ENCODE measurements around the gene INHBA. TPM values are rescaled to one million over a fixed set of nuclear protein-coding genes. Genes with fewer than 3 reads are reported as not detected.

Gene INHBA
- polyA plus RNA-seq, 1 donor: 2.8 TPM

GRCh38 chr7:41715000-41715399 lies 12.1 kb upstream of the INHBA start:
- H3K36me3 ChIP-seq (ENCODE audit: control insufficient read depth, insufficient read depth, low read length): no peaks in the 10 kb centered on the region
- H3K4me3 ChIP-seq (ENCODE audit: low read length): no peak overlapping the region
- no peaks in the 10 kb centered on the region for H3K4me1 ChIP-seq (ENCODE audit: control insufficient read depth, insufficient read depth, low read length)
- no peak for DNase-seq
- no peak overlapping the region for H3K27ac ChIP-seq (ENCODE audit: low read length)
- H3K27me3 ChIP-seq (ENCODE audit: control insufficient read depth, insufficient read depth, low read length): peaks cover 1% of the 10 kb centered on the region
- WGBS (ENCODE audit: insufficient coverage, low lambda C conversion rate): 100% methylated on average over 1 of the region's 8 CpGs
- no peaks in the 10 kb centered on the region for H3K9me3 ChIP-seq (ENCODE audit: control insufficient read depth, low read depth, low read length)

GRCh38 chr7:41711283-41712064 lies 8.6 kb upstream of the INHBA start:
- Histone ChIP-seq H3K4me3 (ENCODE audit: low read length) (no peak overlapping the region), H3K27me3 (ENCODE audit: control insufficient read depth, insufficient read depth, low read length) (peaks cover 6% of the 10 kb centered on the region), H3K4me1 (ENCODE audit: control insufficient read depth, insufficient read depth, low read length) (no peaks in the 10 kb centered on the region), H3K9me3 (ENCODE audit: control insufficient read depth, low read depth, low read length) (no peaks in the 10 kb centered on the region), H3K27ac (ENCODE audit: low read length) (no peak overlapping the region), H3K36me3 (ENCODE audit: control insufficient read depth, insufficient read depth, low read length) (no peaks in the 10 kb centered on the region)
- WGBS (ENCODE audit: insufficient coverage, low lambda C conversion rate): 20% methylated on average over 1 of the region's 10 CpGs
- DNase-seq: no peak

- peaks cover 5% of the 10 kb centered on the region for H3K4me1 ChIP-seq (ENCODE audit: control insufficient read depth, insufficient read depth, low read length)
- H3K27ac ChIP-seq (ENCODE audit: low read length): no peak overlapping the region
- no peak overlapping the region for H3K4me3 ChIP-seq (ENCODE audit: low read length)
- DNase-seq: no peak
- H3K9me3 ChIP-seq (ENCODE audit: control insufficient read depth, low read depth, low read length): no peaks in the 10 kb centered on the region
- H3K36me3 ChIP-seq (ENCODE audit: control insufficient read depth, insufficient read depth, low read length): no peaks in the 10 kb centered on the region
- peaks cover 6% of the 10 kb centered on the region for H3K27me3 ChIP-seq (ENCODE audit: control insufficient read depth, insufficient read depth, low read length)
- WGBS (ENCODE audit: insufficient coverage, low lambda C conversion rate): 20% methylated on average over 1 of the region's 2 CpGs
Measured at GRCh38 chr7:41710838-41711237, 7.9 kb upstream of the INHBA start.

GRCh38 chr7:41709621-41710020 lies 6.7 kb upstream of the INHBA start:
- Histone ChIP-seq H3K36me3 (ENCODE audit: control insufficient read depth, insufficient read depth, low read length) (no peaks in the 10 kb centered on the region), H3K27ac (ENCODE audit: low read length) (no peak overlapping the region), H3K27me3 (ENCODE audit: control insufficient read depth, insufficient read depth, low read length) (peaks cover 6% of the 10 kb centered on the region), H3K4me1 (ENCODE audit: control insufficient read depth, insufficient read depth, low read length) (peaks cover 7% of the 10 kb centered on the region), H3K9me3 (ENCODE audit: control insufficient read depth, low read depth, low read length) (no peaks in the 10 kb centered on the region), H3K4me3 (ENCODE audit: low read length) (no peak overlapping the region)
- DNase-seq: no peak
- 80% methylated on average over 2 of the region's 4 CpGs for WGBS (ENCODE audit: insufficient coverage, low lambda C conversion rate)

GRCh38 chr7:41708581-41709358 lies 5.9 kb upstream of the INHBA start:
- no peaks in the 10 kb centered on the region for H3K9me3 ChIP-seq (ENCODE audit: control insufficient read depth, low read depth, low read length)
- WGBS (ENCODE audit: insufficient coverage, low lambda C conversion rate): 86% methylated on average over 1 of the region's 8 CpGs
- H3K4me1 ChIP-seq (ENCODE audit: control insufficient read depth, insufficient read depth, low read length): peaks cover 7% of the 10 kb centered on the region
- H3K4me3 ChIP-seq (ENCODE audit: low read length): no peak overlapping the region
- no peaks in the 10 kb centered on the region for H3K36me3 ChIP-seq (ENCODE audit: control insufficient read depth, insufficient read depth, low read length)
- H3K27me3 ChIP-seq (ENCODE audit: control insufficient read depth, insufficient read depth, low read length): peaks cover 13% of the 10 kb centered on the region
- no peak overlapping the region for H3K27ac ChIP-seq (ENCODE audit: low read length)
- no peak for DNase-seq

- H3K27ac ChIP-seq (ENCODE audit: low read length): no peak overlapping the region
Measured at GRCh38 chr7:41706228-41706930, 3.5 kb upstream of the INHBA start.

GRCh38 chr7:41705109-41705901 lies 2.4 kb upstream of the INHBA start:
- DNase-seq: peak; percentile 83 to 89

More at GRCh38 chr7:41706228-41706930, 3.5 kb upstream of the INHBA start:
- no peak for DNase-seq
- WGBS (ENCODE audit: insufficient coverage, low lambda C conversion rate): 83% methylated on average over 1 of the region's 18 CpGs
- H3K9me3 ChIP-seq (ENCODE audit: control insufficient read depth, low read depth, low read length): no peaks in the 10 kb centered on the region
- H3K4me3 ChIP-seq (ENCODE audit: low read length): no peak overlapping the region
- peaks cover 7% of the 10 kb centered on the region for H3K4me1 ChIP-seq (ENCODE audit: control insufficient read depth, insufficient read depth, low read length)
- peaks cover 29% of the 10 kb centered on the region for H3K27me3 ChIP-seq (ENCODE audit: control insufficient read depth, insufficient read depth, low read length)
- no peaks in the 10 kb centered on the region for H3K36me3 ChIP-seq (ENCODE audit: control insufficient read depth, insufficient read depth, low read length)

GRCh38 chr7:41701068-41701941 lies 1.6 kb downstream of the INHBA start:
- WGBS (ENCODE audit: insufficient coverage, low lambda C conversion rate): 33% methylated on average over 1 of the region's 13 CpGs

More at GRCh38 chr7:41705109-41705901, 2.4 kb upstream of the INHBA start:
- peak overlapping the region; percentile 59 for H3K4me3 ChIP-seq (ENCODE audit: low read length)
- H3K27me3 ChIP-seq (ENCODE audit: control insufficient read depth, insufficient read depth, low read length): peaks cover 38% of the 10 kb centered on the region
- H3K36me3 ChIP-seq (ENCODE audit: control insufficient read depth, insufficient read depth, low read length): no peaks in the 10 kb centered on the region
- peak overlapping the region; percentile 78 for H3K27ac ChIP-seq (ENCODE audit: low read length)
- no peaks in the 10 kb centered on the region for H3K9me3 ChIP-seq (ENCODE audit: control insufficient read depth, low read depth, low read length)
- WGBS (ENCODE audit: insufficient coverage, low lambda C conversion rate): no CpG with 5 or more reads among the region's 42 CpGs
- peaks cover 7% of the 10 kb centered on the region for H3K4me1 ChIP-seq (ENCODE audit: control insufficient read depth, insufficient read depth, low read length)

GRCh38 chr7:41700044-41700471 lies 2.8 kb downstream of the INHBA start:
- DNase-seq: no peak
- Histone ChIP-seq H3K9me3 (ENCODE audit: control insufficient read depth, low read depth, low read length) (no peaks in the 10 kb centered on the region), H3K4me1 (ENCODE audit: control insufficient read depth, insufficient read depth, low read length) (no peaks in the 10 kb centered on the region), H3K27ac (ENCODE audit: low read length) (peak overlapping the region; percentile 27), H3K4me3 (ENCODE audit: low read length) (peak overlapping the region; percentile 36), H3K27me3 (ENCODE audit: control insufficient read depth, insufficient read depth, low read length) (peaks cover 65% of the 10 kb centered on the region), H3K36me3 (ENCODE audit: control insufficient read depth, insufficient read depth, low read length) (no peaks in the 10 kb centered on the region)
- 0% methylated on average over 2 of the region's 18 CpGs for WGBS (ENCODE audit: insufficient coverage, low lambda C conversion rate)

More at GRCh38 chr7:41701068-41701941, 1.6 kb downstream of the INHBA start:
- no peak overlapping the region for H3K27ac ChIP-seq (ENCODE audit: low read length)
- H3K4me3 ChIP-seq (ENCODE audit: low read length): no peak overlapping the region
- no peaks in the 10 kb centered on the region for H3K36me3 ChIP-seq (ENCODE audit: control insufficient read depth, insufficient read depth, low read length)
- DNase-seq: no peak
- H3K9me3 ChIP-seq (ENCODE audit: control insufficient read depth, low read depth, low read length): no peaks in the 10 kb centered on the region
- peaks cover 63% of the 10 kb centered on the region for H3K27me3 ChIP-seq (ENCODE audit: control insufficient read depth, insufficient read depth, low read length)
- peaks cover 6% of the 10 kb centered on the region for H3K4me1 ChIP-seq (ENCODE audit: control insufficient read depth, insufficient read depth, low read length)

Measured in large intestine (tissue), 3 donors.